ENCODE measurements around the gene SKI. TPM values are rescaled to one million over a fixed set of nuclear protein-coding genes. Genes with fewer than 3 reads are reported as not detected.

The SKI gene
- total RNA-seq, 1 experiment from 2014 or later: 89.5 TPM

GRCh38 chr1:2202008-2202575 lies 26.0 kb upstream of the SKI start:
- Histone ChIP-seq H4K91ac (ENCODE audit: insufficient read length, low read depth, low read length) (no peak overlapping the region), H4K8ac (replicated peaks; ENCODE audit: insufficient read length, low read depth, low read length) (no peak overlapping the region), H3K27me3 (ENCODE audit: insufficient read depth, low read length) (no peaks in the 10 kb centered on the region), H2BK12ac (ENCODE audit: insufficient read length, low read depth, low read length) (no peak overlapping the region), H3K56ac (ENCODE audit: insufficient read length, low read depth, low read length) (no peak overlapping the region), H2BK20ac (ENCODE audit: low read depth, low read length, poor library complexity, severe bottlenecking) (no peak overlapping the region), H2AFZ (ENCODE audit: low read length) (no peak overlapping the region), H4K5ac (ENCODE audit: insufficient read length, low read depth, low read length) (no peak overlapping the region), H3K23ac (ENCODE audit: insufficient read length, low read depth, low read length) (no peak overlapping the region), H2BK15ac (ENCODE audit: low read depth, low read length) (no peak overlapping the region), H3K23me2 (ENCODE audit: insufficient read length, low read depth, low read length, poor library complexity, severe bottlenecking) (peaks cover 14% of the 10 kb centered on the region), H3K79me2 (ENCODE audit: insufficient read depth, low read length) (no peaks in the 10 kb centered on the region), H4K20me1 (ENCODE audit: control insufficient read depth, insufficient read depth, insufficient read length) (no peaks in the 10 kb centered on the region), H3K27ac (ENCODE audit: insufficient read length, low read depth, low read length) (no peak overlapping the region), H2AK5ac (ENCODE audit: insufficient read length, low read length) (no peak overlapping the region), H3K18ac (ENCODE audit: insufficient read length, low read depth, low read length) (no peak overlapping the region), H3K14ac (ENCODE audit: insufficient read depth, low read length) (no peak overlapping the region), H3K9me3 (ENCODE audit: control insufficient read depth, low read depth, low read length) (no peaks in the 10 kb centered on the region), H3K4ac (ENCODE audit: low read depth, low read length) (no peak overlapping the region), H3K4me2 (ENCODE audit: insufficient read depth, insufficient read length, low read length) (no peak overlapping the region), H3K4me1 (ENCODE audit: insufficient read depth, low read length) (no peaks in the 10 kb centered on the region), H3K79me1 (ENCODE audit: insufficient read depth, low read depth, low read length, poor library complexity, severe bottlenecking) (no peaks in the 10 kb centered on the region), H2BK5ac (ENCODE audit: insufficient read length, low read length) (no peak overlapping the region), H2BK120ac (ENCODE audit: low read depth, low read length, poor library complexity, severe bottlenecking) (no peak overlapping the region), H3T11ph (ENCODE audit: low read length) (no peak overlapping the region), H3K9ac (ENCODE audit: extremely low read depth, insufficient read length, low read length) (no peak overlapping the region)
- DNase-seq: no peak
- no peak overlapping the region for H3K4me3 Mint-ChIP-seq
- WGBS (ENCODE audit: extremely low coverage, insufficient read length, low lambda C conversion rate): no CpG with 5 or more reads among the region's 9 CpGs
- H3K27ac Mint-ChIP-seq: peak overlapping the region in 1 of 3 experiments; percentile 49; a peak in 1 of 7 replicates
- peaks cover 10 to 29% of the 10 kb centered on the region in 2 experiments for H3K4me1 Mint-ChIP-seq
- H3K36me3 Mint-ChIP-seq (ENCODE audit: insufficient read depth in 1 of 3, low read depth in 3 of 3): no peaks in the 10 kb centered on the region
- no peaks in the 10 kb centered on the region for H3K9me3 Mint-ChIP-seq
- peaks cover 12% of the 10 kb centered on the region for H3K27me3 Mint-ChIP-seq (ENCODE audit: low read depth)
- TF ChIP-seq CTCF (conservative IDR thresholded peaks at IDR 0.05): no peak
